ENCODE measurements around the gene NPB.

The NPB gene

GRCh38 chr17:81900181-81900820 lies 1.7 kb upstream of the NPB start:
- DNase-seq = no peak

GRCh38 chr17:81901167-81902022 lies 643 bp upstream of the NPB start:
- DNase-seq = no peak

- DNase-seq = no peak
These were observed 796 bp downstream of the NPB start for GRCh38 chr17:81902653-81903414.

GRCh38 chr17:81903415-81903831 lies 1.4 kb downstream of the NPB start:
- DNase-seq = no peak

GRCh38 chr17:81903896-81904599 lies 2.0 kb downstream of the NPB start:
- DNase-seq = no peak

- DNase-seq = no peak
These were observed 2.8 kb downstream of the NPB start for GRCh38 chr17:81904600-81905423.

- DNase-seq = no peak
These were observed 3.4 kb downstream of the NPB start for GRCh38 chr17:81905424-81905875.

GRCh38 chr17:81905993-81906392 lies 4.0 kb downstream of the NPB start:
- no peak for DNase-seq

GRCh38 chr17:81906476-81907218 lies 4.6 kb downstream of the NPB start:
- no peak for DNase-seq

- DNase-seq = no peak
These were observed 5.4 kb downstream of the NPB start for GRCh38 chr17:81907219-81908145.

- DNase-seq = no peak
These were observed 6.8 kb downstream of the NPB start for GRCh38 chr17:81908793-81909192.

- no peak for DNase-seq
These were observed 7.2 kb downstream of the NPB start for GRCh38 chr17:81909231-81909630.

- no peak for DNase-seq
These were observed 8.2 kb downstream of the NPB start for GRCh38 chr17:81909966-81910839.

GRCh38 chr17:81910840-81911276 lies 8.8 kb downstream of the NPB start:
- DNase-seq = no peak

GRCh38 chr17:81911277-81911961 lies 9.4 kb downstream of the NPB start, which contains the start of gene PCYT2:
Gene PCYT2, minus strand, starts transcription at chr17:81911399. Its CDS starts 44 bp downstream, at chr17:81911355.
- peak; percentile 96 for DNase-seq

- DNase-seq = no peak
These were observed 9.9 kb downstream of the NPB start for GRCh38 chr17:81911969-81912368.

- no peak for DNase-seq
These were observed 10.6 kb downstream of the NPB start for GRCh38 chr17:81912441-81913309.

Measured in CD4-positive, alpha-beta T cell treated with Interleukin-6 for 4 hours (primary cell).